ENCODE measurements around the gene SUV39H1.
"Not testable (repeated sequence)": the region's sequence is repeated elsewhere in the genome, so short reads cannot be mapped to it uniquely, and the experiment has no call there.

The SUV39H1 gene

GRCh38 chrX:48696301-48696908 is at the start of gene SUV39H1:
Gene SUV39H1 (plus strand): TSS chrX:48696734. CDS start chrX:48696785, 51 bp downstream.
- DNase-seq = peak; percentile 77

DNA sequence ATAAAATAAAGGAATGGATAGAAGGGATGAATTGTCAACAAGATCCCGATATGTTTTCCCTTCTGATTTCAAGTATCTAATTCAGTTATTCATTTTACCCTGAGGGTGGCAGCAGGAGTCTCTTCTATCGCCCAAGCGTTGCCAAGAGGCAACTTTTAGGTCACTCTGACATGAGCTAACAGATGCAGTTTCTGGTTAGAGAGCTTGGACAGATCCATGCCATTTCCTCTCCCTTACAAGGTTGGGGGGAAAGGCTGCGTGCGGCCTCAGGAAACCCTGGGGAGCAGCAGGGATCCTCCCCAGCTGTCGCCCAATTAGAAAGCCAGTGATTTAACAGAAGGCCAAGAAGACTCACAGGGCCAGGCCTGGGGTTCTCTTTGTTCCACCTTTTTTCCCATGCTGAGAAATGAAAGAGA is 48.2 kb upstream of the SUV39H1 start:
- peak; percentile 61 for DNase-seq

DNA sequence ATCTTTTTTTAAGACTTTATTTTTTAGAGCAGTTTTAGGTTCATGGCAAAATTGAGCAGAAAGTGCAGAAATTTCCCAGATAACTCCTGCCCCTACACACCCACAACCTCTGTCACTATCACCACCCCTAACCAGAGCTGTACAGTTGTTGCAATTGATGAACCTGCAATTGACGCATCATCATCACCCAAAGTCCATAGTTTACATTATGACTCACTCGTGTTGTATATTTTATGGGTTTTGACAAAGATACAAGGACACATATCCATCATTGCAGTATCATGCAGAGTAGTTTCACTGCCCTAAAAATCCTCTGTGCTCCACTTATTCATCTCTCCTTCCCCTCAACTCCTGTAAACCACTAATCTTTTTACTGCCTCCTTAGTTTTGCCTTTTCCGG is 47.4 kb upstream of the SUV39H1 start:
- DNase-seq = no peak

DNA sequence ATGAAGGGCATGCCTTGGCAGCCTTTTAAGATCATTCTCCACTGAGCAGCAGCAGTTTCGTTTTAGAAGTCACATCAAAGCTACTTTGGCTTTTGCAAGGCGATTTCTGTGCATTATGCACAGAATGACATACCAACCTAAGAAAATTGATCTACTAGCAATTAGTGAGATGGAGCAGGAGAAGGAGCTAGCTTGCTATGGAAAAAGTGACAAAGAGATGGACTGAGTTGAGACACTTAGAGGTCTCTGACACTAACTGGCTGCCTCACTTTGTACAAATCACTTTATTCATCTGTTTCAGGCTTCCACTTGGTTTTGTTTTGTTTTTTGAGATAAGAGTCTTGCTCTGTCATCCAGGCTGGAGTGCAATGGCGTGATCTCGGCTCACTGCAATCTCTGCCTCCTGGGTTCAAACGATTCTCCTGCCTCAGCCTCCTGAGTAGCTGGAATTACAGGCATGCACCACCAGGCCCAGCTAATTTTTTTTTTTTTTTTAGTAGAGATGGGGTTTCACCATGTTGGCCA is 44.4 kb upstream of the SUV39H1 start:
- DNase-seq = not testable (repeated sequence)

GRCh38 chrX:48654746-48655145 is 41.8 kb upstream of the SUV39H1 start:
- not testable (repeated sequence) for DNase-seq

DNA sequence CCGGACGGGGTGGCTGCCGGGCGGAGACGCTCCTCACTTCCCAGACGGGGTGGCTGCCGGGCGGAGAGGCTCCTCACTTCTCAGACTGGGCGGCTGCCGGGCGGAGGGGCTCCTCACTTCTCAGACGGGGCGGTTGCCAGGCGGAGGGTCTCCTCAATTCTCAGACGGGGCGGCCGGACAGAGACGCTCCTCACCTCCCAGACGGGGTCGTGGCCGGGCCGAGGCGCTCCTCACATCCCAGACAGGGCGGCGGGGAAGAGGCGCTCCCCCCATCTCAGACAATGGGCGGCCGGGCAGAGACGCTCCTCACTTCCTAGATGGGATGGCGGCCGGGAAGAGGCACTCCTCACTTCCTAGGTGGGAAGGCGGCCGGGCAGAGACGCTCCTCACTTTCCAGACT is 36.8 kb upstream of the SUV39H1 start:
- not testable (repeated sequence) for DNase-seq

- no peak for DNase-seq
These were observed 33.3 kb upstream of the SUV39H1 start for GRCh38 chrX:48663241-48663640.

GRCh38 chrX:48664156-48664555 is 32.4 kb upstream of the SUV39H1 start:
- DNase-seq = no peak

DNA sequence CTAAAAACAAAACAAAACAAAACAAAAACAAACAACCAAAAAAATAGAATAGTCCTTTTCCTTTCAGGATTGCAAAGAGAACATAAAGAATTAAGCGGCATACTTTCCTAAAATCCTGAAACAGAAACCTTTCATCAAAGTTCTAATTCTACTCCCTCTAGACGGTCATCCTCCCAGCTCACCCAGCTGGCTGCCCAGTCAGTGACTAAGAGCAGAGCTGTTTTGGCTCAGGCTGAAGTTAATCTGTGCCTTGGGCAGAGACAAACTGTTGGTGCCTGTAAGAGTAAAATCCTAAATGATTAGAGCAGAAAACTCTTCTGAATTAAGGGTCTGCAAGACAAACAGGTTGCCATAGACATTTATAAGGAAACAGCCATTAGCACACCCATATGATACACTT is 30.5 kb upstream of the SUV39H1 start:
- DNase-seq = no peak

DNA sequence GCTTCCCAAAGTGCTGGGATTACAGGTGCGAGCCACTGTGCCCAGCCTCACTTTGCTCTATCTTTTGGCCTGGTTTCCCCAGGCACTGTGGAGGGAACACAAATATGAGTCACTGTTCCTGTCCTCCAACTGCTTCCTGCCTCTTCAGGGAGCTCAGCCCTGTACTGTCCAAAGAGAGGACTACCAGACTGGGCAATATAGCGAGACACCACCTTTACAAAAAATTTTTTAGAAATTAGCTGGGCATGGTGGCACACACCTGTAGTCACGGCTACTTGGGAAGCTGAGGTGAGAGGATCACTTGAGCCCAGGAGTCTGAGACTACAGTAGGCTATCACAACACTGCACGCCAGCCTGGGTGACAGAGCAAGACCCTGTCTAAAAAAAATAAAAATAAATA is 29.9 kb upstream of the SUV39H1 start:
- DNase-seq = no peak

- no peak for DNase-seq
These were observed 29.0 kb upstream of the SUV39H1 start for GRCh38 chrX:48667509-48667908.

DNA sequence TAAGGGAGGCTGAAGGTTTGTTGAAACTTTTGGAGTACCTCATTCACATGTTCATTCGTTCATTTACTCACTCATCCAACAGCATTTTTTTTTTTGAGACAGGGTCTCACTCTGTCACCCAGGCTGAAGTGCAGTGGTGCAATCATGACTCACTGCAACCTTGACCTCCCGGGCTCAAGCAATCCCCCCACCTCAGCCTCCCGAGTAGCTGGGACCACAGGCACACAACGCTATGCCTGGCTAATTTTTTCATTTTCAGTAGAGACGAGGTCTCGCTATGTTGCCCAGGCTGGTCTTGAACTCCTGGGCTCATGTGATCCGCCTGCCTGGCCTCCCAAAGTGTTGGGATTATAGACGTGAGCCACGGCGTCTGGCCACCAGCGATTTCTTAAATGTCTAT is 28.3 kb upstream of the SUV39H1 start:
- DNase-seq = not testable (repeated sequence)

- peak; percentile 72 for DNase-seq
These were observed 20.2 kb upstream of the SUV39H1 start for GRCh38 chrX:48676106-48676892.

GRCh38 chrX:48676893-48677270 is 19.7 kb upstream of the SUV39H1 start:
- no peak for DNase-seq

DNA sequence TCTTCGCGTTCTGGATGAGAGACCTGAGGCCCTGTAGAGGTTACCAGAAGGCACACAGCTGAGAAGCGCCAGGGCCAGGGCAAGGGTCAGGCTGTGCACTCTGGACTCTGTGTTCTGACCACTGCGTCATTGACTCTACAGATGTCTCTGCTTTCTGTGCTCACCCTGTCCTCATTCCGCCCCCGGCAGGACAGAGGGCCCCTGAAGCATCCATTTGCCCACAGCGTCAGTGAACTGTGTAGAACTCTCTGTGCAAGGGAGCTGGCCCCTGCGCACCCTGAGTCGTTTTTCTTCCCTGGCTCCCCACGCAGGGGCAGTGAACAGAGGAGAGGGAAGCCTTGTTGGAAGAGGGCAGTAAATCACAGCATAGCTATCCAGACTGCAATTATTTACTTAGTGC is 19.0 kb upstream of the SUV39H1 start:
- no peak for DNase-seq

- not testable (repeated sequence) for DNase-seq
These were observed 16.1 kb upstream of the SUV39H1 start for GRCh38 chrX:48680467-48680866.

GRCh38 chrX:48680925-48681324 is 15.6 kb upstream of the SUV39H1 start:
- DNase-seq = not testable (repeated sequence)

- DNase-seq = no peak
These were observed 14.9 kb upstream of the SUV39H1 start for GRCh38 chrX:48681539-48682183.

DNA sequence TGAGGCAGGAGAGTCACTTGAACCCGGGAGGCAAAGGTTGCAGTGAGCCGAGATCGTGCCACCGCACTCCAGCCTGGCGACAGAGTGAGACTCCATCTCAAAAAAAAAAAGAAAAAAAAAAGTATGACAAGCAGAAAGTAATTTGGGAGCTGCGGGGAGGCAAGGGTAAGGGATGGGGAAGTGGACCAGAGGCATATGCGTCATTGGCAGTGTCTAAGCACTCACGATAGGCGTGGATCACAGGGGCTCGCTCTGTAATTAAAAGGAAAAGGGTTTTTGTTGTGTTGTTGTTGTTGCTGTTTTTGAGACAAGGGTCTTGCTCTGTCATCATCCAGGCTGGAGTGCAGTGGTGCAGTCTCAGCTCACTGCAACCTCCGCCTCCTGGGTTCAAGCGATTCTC is 13.7 kb upstream of the SUV39H1 start:
- not testable (repeated sequence) for DNase-seq

DNA sequence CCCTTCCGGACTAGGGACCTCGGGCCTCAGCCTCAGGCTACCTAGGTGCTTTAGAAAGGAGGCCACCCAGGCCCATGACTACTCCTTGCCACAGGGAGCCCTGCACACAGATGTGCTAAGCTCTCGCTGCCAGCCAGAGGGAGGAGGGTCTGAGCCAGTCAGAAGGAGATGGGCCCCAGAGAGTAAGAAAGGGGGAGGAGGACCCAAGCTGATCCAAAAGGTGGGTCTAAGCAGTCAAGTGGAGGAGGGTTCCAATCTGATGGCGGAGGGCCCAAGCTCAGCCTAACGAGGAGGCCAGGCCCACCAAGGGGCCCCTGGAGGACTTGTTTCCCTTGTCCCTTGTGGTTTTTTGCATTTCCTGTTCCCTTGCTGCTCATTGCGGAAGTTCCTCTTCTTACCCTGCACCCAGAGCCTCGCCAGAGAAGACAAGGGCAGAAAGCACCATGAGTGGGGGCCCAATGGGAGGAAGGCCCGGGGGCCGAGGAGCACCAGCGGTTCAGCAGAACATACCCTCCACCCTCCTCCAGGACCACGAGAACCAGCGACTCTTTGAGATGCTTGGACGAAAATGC is 13.0 kb upstream of the SUV39H1 start, which contains the start of gene WAS:
TSS of gene WAS (plus strand) at position 389 of the 572 bp plus-strand sequence. CDS start at position 444, 55 bp downstream.
- no peak for DNase-seq

GRCh38 chrX:48684134-48684533 is 12.4 kb upstream of the SUV39H1 start:
- DNase-seq = no peak

- DNase-seq = no peak
These were observed 11.1 kb upstream of the SUV39H1 start for GRCh38 chrX:48685416-48685815.

DNA sequence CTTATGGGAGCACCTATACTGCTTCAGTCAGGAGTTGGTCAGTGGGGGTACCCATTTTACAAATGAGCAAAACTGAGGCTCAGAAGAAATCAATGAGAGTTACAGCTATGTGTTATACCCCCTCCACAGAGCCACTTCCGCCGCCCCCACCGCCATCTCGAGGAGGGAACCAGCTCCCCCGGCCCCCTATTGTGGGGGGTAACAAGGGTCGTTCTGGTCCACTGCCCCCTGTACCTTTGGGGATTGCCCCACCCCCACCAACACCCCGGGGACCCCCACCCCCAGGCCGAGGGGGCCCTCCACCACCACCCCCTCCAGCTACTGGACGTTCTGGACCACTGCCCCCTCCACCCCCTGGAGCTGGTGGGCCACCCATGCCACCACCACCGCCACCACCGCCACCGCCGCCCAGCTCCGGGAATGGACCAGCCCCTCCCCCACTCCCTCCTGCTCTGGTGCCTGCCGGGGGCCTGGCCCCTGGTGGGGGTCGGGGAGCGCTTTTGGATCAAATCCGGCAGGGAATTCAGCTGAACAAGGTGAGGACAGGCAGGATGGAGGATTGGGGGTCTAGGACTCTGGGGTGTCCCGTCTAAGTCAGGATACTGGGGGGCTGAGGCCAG is 7.9 kb upstream of the SUV39H1 start:
- no peak for DNase-seq

All from NCI-H524 treated with DMSO at 0.1 percent for 48 hours (cell line).